ENCODE data around the gene PALLD.
"Not testable (repeated sequence)": the region's sequence is repeated elsewhere in the genome, so short reads cannot be mapped to it uniquely, and the experiment has no call there.

PALLD gene

DNA sequence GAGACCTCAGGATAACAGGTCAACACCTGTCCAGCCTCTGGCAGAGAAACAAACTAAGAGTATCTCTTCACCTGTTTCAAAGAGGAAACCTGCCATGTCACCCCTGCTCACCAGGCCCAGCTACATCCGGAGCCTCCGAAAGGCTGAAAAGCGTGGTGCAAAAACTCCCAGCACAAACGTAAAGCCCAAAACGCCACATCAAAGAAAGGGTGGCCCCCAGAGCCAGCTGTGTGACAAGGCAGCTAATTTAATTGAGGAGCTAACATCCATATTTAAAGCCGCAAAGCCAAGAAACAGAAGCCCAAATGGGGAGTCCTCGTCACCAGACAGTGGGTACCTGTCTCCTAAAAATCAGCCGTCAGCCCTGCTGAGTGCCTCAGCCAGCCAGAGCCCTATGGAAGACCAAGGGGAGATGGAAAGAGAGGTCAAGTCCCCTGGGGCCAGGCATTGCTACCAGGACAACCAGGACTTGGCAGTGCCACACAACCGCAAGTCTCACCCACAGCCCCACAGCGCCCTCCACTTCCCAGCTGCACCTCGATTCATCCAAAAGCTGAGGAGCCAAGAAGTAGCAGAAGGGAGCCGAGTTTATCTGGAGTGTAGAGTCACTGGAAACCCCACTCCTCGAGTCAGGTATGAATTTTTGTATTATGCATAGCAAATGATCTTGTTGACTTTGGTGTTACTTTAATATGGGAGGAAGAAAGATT lies 15.1 kb downstream of the PALLD start:
- TF ChIP-seq, protein P1, sequence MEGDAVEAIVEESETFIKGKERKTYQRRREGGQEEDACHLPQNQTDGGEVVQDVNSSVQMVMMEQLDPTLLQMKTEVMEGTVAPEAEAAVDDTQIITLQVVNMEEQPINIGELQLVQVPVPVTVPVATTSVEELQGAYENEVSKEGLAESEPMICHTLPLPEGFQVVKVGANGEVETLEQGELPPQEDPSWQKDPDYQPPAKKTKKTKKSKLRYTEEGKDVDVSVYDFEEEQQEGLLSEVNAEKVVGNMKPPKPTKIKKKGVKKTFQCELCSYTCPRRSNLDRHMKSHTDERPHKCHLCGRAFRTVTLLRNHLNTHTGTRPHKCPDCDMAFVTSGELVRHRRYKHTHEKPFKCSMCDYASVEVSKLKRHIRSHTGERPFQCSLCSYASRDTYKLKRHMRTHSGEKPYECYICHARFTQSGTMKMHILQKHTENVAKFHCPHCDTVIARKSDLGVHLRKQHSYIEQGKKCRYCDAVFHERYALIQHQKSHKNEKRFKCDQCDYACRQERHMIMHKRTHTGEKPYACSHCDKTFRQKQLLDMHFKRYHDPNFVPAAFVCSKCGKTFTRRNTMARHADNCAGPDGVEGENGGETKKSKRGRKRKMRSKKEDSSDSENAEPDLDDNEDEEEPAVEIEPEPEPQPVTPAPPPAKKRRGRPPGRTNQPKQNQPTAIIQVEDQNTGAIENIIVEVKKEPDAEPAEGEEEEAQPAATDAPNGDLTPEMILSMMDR (IDR thresholded peaks at IDR 0.05; ENCODE audit: control insufficient read depth, insufficient read depth, low read depth, low read length, missing control alignments): no peak
- no peak overlapping the region for H3K4me3 ChIP-seq (ENCODE audit: control insufficient read depth, low read depth, low read length)
- DNase-seq (ENCODE audit: low read depth): no peak

DNA sequence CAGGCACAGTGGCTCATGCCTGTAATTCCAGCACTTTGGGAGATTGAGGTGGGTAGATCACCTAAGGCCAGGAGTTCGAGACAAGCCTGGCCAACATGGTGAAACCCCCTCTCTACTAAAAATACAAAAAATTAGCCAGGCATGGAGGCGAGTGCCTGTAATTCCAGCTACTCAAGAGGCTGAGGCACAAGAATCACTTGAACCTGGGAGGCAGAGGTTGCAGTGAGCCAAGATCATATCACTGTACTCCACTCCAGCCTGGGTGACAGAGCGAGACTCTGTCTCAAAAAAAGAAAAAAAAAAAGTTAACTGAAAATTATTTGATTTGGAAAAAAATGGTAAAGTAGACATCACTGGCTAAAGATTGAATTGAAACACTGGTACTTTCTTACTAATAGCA lies 17.0 kb downstream of the PALLD start:
- DNase-seq (ENCODE audit: low read depth); H3K4me3 ChIP-seq (ENCODE audit: control insufficient read depth, low read depth, low read length): not testable (repeated sequence)

DNA sequence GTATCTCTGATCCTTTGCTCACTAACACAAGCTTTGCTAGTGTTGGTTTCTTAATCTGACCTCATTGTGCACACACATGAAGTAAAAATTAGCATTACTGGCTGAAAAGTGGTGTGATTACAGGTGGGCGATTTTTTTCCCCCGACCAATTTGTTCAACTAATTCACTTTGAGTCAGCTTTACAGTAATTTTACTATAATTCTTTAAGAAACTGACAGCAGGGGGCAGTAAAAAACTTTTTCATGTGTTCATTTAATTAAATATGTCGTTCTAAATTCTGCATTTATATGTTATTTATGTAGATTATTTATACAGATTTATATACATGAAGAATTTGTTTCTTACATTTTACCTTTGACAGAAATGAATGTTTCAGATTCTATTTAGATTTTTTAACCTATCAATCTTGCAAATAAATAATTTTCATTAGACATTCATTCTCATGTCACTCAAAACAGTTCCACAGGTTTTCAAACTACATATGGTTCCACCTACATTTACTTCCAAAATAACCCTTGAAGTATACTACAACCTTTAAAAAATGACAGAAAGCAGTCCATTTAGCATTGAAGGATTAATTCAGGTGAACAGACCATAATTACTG lies 17.5 kb downstream of the PALLD start:
- H3K4me3 ChIP-seq (ENCODE audit: control insufficient read depth, low read depth, low read length): no peak overlapping the region
- TF ChIP-seq, protein P1 (IDR thresholded peaks at IDR 0.05; ENCODE audit: control insufficient read depth, insufficient read depth, low read depth, low read length, missing control alignments): no peak
- DNase-seq (ENCODE audit: low read depth): no peak

DNA sequence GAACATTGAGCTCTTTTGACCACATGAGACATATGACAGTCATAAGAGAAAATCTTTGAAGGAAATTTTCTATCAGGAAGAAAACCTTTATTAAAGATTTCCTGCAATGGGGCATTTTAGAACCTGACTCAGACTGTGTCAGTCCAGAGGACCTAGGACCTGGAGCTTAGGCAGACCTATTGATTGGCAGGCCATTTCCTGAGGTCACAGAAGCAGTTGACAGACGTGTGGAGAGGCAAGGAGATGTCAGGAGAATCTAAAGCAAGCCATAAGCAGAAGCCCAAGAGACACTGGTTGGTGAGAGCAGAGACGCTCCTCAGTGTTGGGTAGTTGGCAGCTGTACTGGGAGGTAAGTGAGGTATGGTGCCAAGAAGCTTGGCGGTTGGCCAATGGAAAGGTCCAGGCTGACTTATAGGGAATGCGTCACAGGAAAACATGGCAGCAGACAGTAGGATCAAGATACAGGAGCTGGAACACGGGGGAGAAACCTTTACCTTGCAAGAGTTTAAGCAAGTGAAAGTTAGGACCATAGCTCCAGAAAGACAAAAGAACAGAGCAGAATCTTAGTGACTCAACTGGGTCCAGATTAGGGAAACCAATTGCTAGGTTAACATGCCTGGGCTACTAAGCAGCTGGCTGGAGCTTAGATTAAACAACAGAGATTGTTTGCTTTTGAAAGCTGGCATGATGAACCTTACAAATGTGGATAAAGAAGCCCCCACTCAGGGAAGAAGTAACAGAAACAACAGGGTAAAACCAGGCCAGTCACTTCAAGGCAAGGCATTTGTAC lies 18.6 kb downstream of the PALLD start:
- H3K4me3 ChIP-seq (ENCODE audit: control insufficient read depth, low read depth, low read length): no peak overlapping the region
- TF ChIP-seq, protein P1 (IDR thresholded peaks at IDR 0.05; ENCODE audit: control insufficient read depth, insufficient read depth, low read depth, low read length, missing control alignments): no peak
- no peak for DNase-seq (ENCODE audit: low read depth)

DNA sequence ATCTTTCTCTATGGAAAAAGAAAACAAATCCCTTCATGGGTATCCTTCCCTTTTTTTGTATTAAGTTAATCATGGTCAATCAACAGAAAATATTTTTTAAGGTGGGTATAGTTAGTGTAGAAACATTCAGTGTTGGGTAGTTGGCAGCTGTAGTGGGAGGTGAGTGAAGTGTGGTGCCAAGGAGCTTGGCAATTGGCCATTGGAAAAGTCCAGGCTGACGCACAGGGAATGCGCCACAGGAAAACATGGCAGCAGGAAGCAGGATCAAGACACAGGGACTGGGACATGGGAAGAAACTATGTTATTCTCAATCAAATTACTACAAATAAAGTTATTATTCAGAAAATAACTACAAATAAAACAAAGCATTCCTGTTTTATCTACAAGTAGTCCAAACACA lies 20.0 kb downstream of the PALLD start:
- TF ChIP-seq, protein P1 (IDR thresholded peaks at IDR 0.05; ENCODE audit: control insufficient read depth, insufficient read depth, low read depth, low read length, missing control alignments): no peak
- H3K4me3 ChIP-seq (ENCODE audit: control insufficient read depth, low read depth, low read length): no peak overlapping the region
- DNase-seq (ENCODE audit: low read depth): no peak

DNA sequence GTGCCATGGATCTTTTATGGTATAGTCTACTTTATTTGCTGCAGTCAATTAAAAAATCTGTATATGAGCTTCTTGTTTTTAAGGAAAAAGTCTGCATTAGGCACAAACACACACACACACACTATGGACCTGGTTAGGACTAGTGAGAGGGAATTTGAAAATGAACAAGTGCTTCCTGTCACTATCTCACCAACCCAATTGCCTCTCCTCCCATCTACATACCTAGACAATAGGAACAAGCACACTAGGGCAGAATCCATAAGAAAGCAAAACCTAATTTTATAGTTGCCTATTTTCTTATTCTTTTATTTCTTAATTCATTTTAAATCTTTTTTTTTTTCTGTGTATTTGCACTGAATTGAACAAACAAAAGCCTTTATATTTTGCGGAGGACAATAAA lies 22.7 kb downstream of the PALLD start:
- H3K4me3 ChIP-seq (ENCODE audit: control insufficient read depth, low read depth, low read length): no peak overlapping the region
- TF ChIP-seq, protein P1 (IDR thresholded peaks at IDR 0.05; ENCODE audit: control insufficient read depth, insufficient read depth, low read depth, low read length, missing control alignments): no peak
- no peak for DNase-seq (ENCODE audit: low read depth)

DNA sequence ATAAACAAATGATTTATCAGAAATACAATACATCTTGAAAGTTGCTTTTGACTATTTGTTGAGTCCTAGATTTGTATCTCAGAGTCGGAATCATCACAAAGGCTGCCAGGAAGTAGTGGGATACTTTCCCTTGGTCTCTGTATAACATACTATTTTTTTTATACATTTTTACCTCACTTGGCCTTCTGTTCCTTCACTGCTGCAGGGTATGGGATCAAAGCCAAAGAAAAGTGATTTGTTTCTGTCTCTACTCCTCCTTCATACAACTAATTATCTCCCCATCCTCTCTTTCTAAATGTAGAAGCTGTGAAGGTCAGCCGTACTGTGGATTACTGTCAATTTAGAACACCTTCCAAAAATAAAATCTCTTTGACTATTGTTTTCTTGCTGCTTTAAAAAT lies 24.9 kb downstream of the PALLD start:
- H3K4me3 ChIP-seq (ENCODE audit: control insufficient read depth, low read depth, low read length): no peak overlapping the region
- TF ChIP-seq, protein P1 (IDR thresholded peaks at IDR 0.05; ENCODE audit: control insufficient read depth, insufficient read depth, low read depth, low read length, missing control alignments): no peak

More for the DNA sequence above, 24.9 kb downstream of the PALLD start:
- DNase-seq (ENCODE audit: low read depth): no peak
